WTC11 (cell line): ENCODE data around the gene FKBP5. TPM values are rescaled to one million over a fixed set of nuclear protein-coding genes. Genes with fewer than 3 reads are reported as not detected.
A peak's percentile ranks its signal among the peaks of the same experiment; 100 is the strongest.

ENCODE experiments used
- ATAC-seq: fragments of 200-7000 bp; cut with Tn5 transposase; 2 replicates; pipeline ENCODE4 v1.10.0; 2021; ENCODE audit warnings: mild to moderate bottlenecking, moderate library complexity
- CTCF ChIA-PET: fragments of 300-600 bp; sonication (Branson Sonifier 250); formaldehyde crosslinking; loops from one replicate; lab custom pipeline; 2021; ENCODE audit warnings: antibody characterized with exemption; lab: Charles Lee
- POLR2A ChIA-PET: fragments of 350-600 bp; sonication (Branson Sonifier 250); formaldehyde crosslinking; loops from one replicate; lab custom pipeline; 2021; ENCODE audit warnings: antibody characterized with exemption; lab: Charles Lee
- DNase-seq: peaks from one replicate; pipeline ENCODE4 v3.0.0; 2021; ENCODE audit warnings: low spot score
- H3K27ac Mint-ChIP-seq: 2 replicates; pipeline ENCODE4 v1.8.0; 2021; ENCODE audit warnings: mixed read lengths
- H3K27me3 Mint-ChIP-seq: 2 replicates; pipeline ENCODE4 v1.8.0; 2021; ENCODE audit warnings: low read depth, mild to moderate bottlenecking, moderate library complexity, mixed read lengths
- H3K36me3 Mint-ChIP-seq: 2 replicates; pipeline ENCODE4 v1.8.0; 2021; ENCODE audit warnings: mixed read lengths
- H3K4me1 Mint-ChIP-seq: 2 replicates; pipeline ENCODE4 v1.8.0; 2022; ENCODE audit warnings: mixed read lengths
- H3K4me3 Mint-ChIP-seq: 2 replicates; pipeline ENCODE4 v1.8.0; 2021; ENCODE audit warnings: mild to moderate bottlenecking, moderate library complexity, mixed read lengths
- H3K9me3 Mint-ChIP-seq: 2 replicates; pipeline ENCODE4 v1.8.0; 2021; ENCODE audit warnings: mixed read lengths
- ELF4 ChIP-seq: sonication (generic); formaldehyde crosslinking; IDR thresholded peaks from 2 replicates; pipeline ENCODE4 v1.8.1; 2022; ENCODE audit warnings: low read depth, mild to moderate bottlenecking, moderate library complexity, missing genetic modification reagents
- ESRRA ChIP-seq: sonication (generic); formaldehyde crosslinking; IDR thresholded peaks from 2 replicates; pipeline ENCODE4 v1.8.1; 2022; ENCODE audit warnings: mild to moderate bottlenecking, missing genetic modification reagents, borderline replicate concordance
- ETV6 ChIP-seq: sonication (generic); formaldehyde crosslinking; IDR thresholded peaks from 2 replicates; pipeline ENCODE4 v1.8.1; 2022; ENCODE audit warnings: mild to moderate bottlenecking, missing genetic modification reagents
- GABPB1 ChIP-seq: sonication (generic); formaldehyde crosslinking; IDR thresholded peaks from 2 replicates; pipeline ENCODE4 v1.8.1; 2023; ENCODE audit warnings: mild to moderate bottlenecking, missing genetic modification reagents
- GRHL2 ChIP-seq: fragments of 250-450 bp; sonication (Bioruptor Pico); IDR thresholded peaks from 2 replicates; pipeline ENCODE4 v1.8.0; 2022; ENCODE audit warnings: mild to moderate bottlenecking, moderate library complexity; ENCODE audit not compliant: insufficient replicate concordance, severe bottlenecking
- GTF2I ChIP-seq: fragments of 250-450 bp; sonication (Bioruptor Pico); conservative IDR thresholded peaks from 2 replicates; pipeline ENCODE4 v1.4.0; 2021; ENCODE audit warnings: mild to moderate bottlenecking
- PRRX2 ChIP-seq: fragments of 250-450 bp; sonication (Bioruptor Pico); IDR thresholded peaks from 2 replicates; pipeline ENCODE4 v1.8.0; 2021; ENCODE audit warnings: mild to moderate bottlenecking
- RELA ChIP-seq: sonication (generic); formaldehyde crosslinking; IDR thresholded peaks from 2 replicates; pipeline ENCODE4 v1.8.1; 2022; ENCODE audit warnings: missing genetic modification reagents, mild to moderate bottlenecking, borderline replicate concordance
- RORB ChIP-seq: fragments of 250-450 bp; sonication (Bioruptor Pico); IDR thresholded peaks from 2 replicates; pipeline ENCODE4 v1.9.0; 2021; ENCODE audit warnings: mild to moderate bottlenecking
- TEAD4 ChIP-seq: sonication (generic); formaldehyde crosslinking; IDR thresholded peaks from 2 replicates; pipeline ENCODE4 v1.8.0; 2022; ENCODE audit warnings: mild to moderate bottlenecking, missing genetic modification reagents
- TP53 ChIP-seq: sonication (generic); formaldehyde crosslinking; IDR thresholded peaks from 2 replicates; pipeline ENCODE4 v1.8.1; 2023; ENCODE audit warnings: mild to moderate bottlenecking, missing genetic modification reagents
- ZBTB21 ChIP-seq: sonication (generic); formaldehyde crosslinking; IDR thresholded peaks from 2 replicates; pipeline ENCODE4 v1.8.1; 2023; ENCODE audit warnings: mild to moderate bottlenecking, missing genetic modification reagents, borderline replicate concordance
- ZNF121 ChIP-seq: sonication (generic); formaldehyde crosslinking; IDR thresholded peaks from 2 replicates; pipeline ENCODE4 v1.8.0; 2023; ENCODE audit warnings: missing genetic modification reagents
- ZNF219 ChIP-seq: sonication (generic); formaldehyde crosslinking; IDR thresholded peaks from 2 replicates; pipeline ENCODE4 v1.8.0; 2023; ENCODE audit warnings: missing genetic modification reagents, mild to moderate bottlenecking, borderline replicate concordance
- ZNF423 ChIP-seq: fragments of 250-450 bp; sonication (Bioruptor Pico); IDR thresholded peaks from 2 replicates; pipeline ENCODE4 v2.1.2; 2022; ENCODE audit warnings: mild to moderate bottlenecking, moderate library complexity
- ZNF671 ChIP-seq: fragments of 250-450 bp; sonication (Bioruptor Pico); IDR thresholded peaks from 2 replicates; pipeline ENCODE4 v1.8.0; 2021; ENCODE audit warnings: mild to moderate bottlenecking
- total RNA-seq: library from RNA; stranded (reverse); gene quantifications from 3 replicates; pipeline ENCODE4 v1.2.3, GENCODE V29; 2021
- TF ChIP-seq, protein P1 (sequence below): sonication (generic); formaldehyde crosslinking; conservative IDR thresholded peaks from 2 replicates; pipeline ENCODE4 v1.8.1; 2023; ENCODE audit warnings: mild to moderate bottlenecking, low read depth, missing genetic modification reagents, moderate library complexity
- TF ChIP-seq, protein P2 (sequence below): sonication (generic); formaldehyde crosslinking; IDR thresholded peaks from 2 replicates; pipeline ENCODE4 v1.8.0; 2023; ENCODE audit warnings: missing genetic modification reagents
- TF ChIP-seq, protein P3 (sequence below): sonication (generic); formaldehyde crosslinking; IDR thresholded peaks from 2 replicates; pipeline ENCODE4 v1.8.0; 2022; ENCODE audit warnings: mild to moderate bottlenecking, missing genetic modification reagents
- TF ChIP-seq, protein P4 (sequence below): sonication (generic); formaldehyde crosslinking; IDR thresholded peaks from 2 replicates; pipeline ENCODE4 v1.8.1; 2022; ENCODE audit warnings: mild to moderate bottlenecking, missing genetic modification reagents, moderate library complexity, borderline replicate concordance
- TF ChIP-seq, protein P5 (sequence below): sonication (generic); formaldehyde crosslinking; IDR thresholded peaks from 2 replicates; pipeline ENCODE4 v1.8.0; 2022; ENCODE audit warnings: mild to moderate bottlenecking, missing genetic modification reagents

The FKBP5 gene
- total RNA-seq, 1 experiment from 2014 or later = 27.2 TPM

DNA sequence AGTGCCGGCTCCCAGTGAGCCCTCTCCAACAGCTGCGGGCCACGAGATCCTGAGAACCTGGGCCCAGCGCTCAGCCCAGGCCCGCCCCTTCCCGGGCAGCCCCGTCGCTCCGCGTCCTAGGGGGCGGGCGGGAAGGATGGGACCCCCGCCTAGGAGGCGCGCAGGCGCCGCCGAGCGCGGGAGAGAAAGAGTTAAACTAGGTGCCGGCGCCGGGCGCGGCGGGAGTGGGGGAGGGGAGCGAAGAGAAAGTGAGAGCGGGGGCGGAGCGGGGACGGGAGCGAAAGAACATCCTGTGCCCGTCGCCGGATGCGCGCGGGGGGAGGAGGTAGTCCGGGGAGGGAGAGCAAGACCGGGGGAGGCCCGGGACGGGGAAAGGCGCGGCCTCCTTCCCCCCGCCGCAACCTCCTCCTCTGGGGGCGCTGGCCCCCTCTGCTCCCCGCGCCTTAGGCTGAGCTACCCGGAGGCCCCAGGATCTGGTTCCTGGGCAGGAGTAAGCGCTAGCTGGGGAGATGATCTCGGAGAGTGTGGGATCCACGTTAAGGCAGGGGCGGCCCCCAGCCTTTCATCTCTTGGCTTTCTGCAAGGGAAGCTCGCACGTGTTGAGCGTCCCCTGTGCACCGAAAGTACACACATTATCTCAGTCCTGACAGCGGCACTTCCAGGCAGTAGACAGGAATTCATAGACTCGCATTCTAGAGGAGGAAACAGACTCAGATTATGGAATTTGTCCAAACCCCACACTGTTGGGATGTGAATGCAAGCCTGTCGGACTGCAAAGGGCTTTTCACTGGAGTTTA lies 43.2 kb upstream of the FKBP5 start (continued):
- TF ChIP-seq, protein P1, sequence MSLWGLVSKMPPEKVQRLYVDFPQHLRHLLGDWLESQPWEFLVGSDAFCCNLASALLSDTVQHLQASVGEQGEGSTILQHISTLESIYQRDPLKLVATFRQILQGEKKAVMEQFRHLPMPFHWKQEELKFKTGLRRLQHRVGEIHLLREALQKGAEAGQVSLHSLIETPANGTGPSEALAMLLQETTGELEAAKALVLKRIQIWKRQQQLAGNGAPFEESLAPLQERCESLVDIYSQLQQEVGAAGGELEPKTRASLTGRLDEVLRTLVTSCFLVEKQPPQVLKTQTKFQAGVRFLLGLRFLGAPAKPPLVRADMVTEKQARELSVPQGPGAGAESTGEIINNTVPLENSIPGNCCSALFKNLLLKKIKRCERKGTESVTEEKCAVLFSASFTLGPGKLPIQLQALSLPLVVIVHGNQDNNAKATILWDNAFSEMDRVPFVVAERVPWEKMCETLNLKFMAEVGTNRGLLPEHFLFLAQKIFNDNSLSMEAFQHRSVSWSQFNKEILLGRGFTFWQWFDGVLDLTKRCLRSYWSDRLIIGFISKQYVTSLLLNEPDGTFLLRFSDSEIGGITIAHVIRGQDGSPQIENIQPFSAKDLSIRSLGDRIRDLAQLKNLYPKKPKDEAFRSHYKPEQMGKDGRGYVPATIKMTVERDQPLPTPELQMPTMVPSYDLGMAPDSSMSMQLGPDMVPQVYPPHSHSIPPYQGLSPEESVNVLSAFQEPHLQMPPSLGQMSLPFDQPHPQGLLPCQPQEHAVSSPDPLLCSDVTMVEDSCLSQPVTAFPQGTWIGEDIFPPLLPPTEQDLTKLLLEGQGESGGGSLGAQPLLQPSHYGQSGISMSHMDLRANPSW (CRISPR knock-in tag) = no peak
- TF ChIP-seq TP53 (CRISPR knock-in tag) (no peak), GABPB1 (CRISPR knock-in tag) (peak; percentile 13), ZNF219 (no peak), ZNF121 (CRISPR knock-in tag) (no peak), GRHL2 (CRISPR knock-in tag) (no peak), PRRX2 (CRISPR knock-in tag) (0 out of 2 replicates have a peak, but pooled peaks have one; percentile 12), TEAD4 (no peak), ZNF671 (CRISPR knock-in tag) (no peak), GTF2I (CRISPR knock-in tag) (no peak), RELA (no peak), ZNF423 (CRISPR knock-in tag) (peak; percentile 97), ELF4 (CRISPR knock-in tag) (0 out of 2 replicates have a peak, but pooled peaks have one; percentile 17), RORB (CRISPR knock-in tag) (no peak), ESRRA (CRISPR knock-in tag) (no peak), ETV6 (CRISPR knock-in tag) (peak; percentile 59; the same call in 1 of the 2 replicates), ZBTB21 (CRISPR knock-in tag) (no peak)
- TF ChIP-seq, protein P2, sequence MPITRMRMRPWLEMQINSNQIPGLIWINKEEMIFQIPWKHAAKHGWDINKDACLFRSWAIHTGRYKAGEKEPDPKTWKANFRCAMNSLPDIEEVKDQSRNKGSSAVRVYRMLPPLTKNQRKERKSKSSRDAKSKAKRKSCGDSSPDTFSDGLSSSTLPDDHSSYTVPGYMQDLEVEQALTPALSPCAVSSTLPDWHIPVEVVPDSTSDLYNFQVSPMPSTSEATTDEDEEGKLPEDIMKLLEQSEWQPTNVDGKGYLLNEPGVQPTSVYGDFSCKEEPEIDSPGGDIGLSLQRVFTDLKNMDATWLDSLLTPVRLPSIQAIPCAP (CRISPR knock-in tag) = 0 out of 2 replicates have a peak, but pooled peaks have one; percentile 17
- TF ChIP-seq, protein P3, sequence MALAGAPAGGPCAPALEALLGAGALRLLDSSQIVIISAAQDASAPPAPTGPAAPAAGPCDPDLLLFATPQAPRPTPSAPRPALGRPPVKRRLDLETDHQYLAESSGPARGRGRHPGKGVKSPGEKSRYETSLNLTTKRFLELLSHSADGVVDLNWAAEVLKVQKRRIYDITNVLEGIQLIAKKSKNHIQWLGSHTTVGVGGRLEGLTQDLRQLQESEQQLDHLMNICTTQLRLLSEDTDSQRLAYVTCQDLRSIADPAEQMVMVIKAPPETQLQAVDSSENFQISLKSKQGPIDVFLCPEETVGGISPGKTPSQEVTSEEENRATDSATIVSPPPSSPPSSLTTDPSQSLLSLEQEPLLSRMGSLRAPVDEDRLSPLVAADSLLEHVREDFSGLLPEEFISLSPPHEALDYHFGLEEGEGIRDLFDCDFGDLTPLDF (CRISPR knock-in tag) = peak; percentile 45; the same call in 1 of the 2 replicates
- TF ChIP-seq, protein P4, sequence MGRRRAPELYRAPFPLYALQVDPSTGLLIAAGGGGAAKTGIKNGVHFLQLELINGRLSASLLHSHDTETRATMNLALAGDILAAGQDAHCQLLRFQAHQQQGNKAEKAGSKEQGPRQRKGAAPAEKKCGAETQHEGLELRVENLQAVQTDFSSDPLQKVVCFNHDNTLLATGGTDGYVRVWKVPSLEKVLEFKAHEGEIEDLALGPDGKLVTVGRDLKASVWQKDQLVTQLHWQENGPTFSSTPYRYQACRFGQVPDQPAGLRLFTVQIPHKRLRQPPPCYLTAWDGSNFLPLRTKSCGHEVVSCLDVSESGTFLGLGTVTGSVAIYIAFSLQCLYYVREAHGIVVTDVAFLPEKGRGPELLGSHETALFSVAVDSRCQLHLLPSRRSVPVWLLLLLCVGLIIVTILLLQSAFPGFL (CRISPR knock-in tag) = no peak
- TF ChIP-seq, protein P5, sequence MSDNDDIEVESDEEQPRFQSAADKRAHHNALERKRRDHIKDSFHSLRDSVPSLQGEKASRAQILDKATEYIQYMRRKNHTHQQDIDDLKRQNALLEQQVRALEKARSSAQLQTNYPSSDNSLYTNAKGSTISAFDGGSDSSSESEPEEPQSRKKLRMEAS (CRISPR knock-in tag) = peak; percentile 71

DNA sequence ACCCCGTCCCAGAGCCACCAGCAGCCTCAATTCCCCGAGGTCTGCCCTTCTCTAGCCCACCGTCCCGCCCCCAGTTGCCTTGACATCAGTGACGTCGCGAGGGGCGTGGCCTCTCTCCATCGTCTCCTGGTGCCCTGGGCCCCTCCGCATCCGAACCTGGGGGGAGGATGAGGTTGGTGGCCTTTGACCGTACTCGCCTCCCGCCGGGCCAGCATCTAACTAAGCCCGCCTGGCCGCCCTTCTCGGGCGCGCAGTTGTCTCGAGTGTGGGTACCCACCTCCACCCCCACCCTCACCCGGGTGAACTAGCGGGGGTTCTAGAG lies 42.7 kb upstream of the FKBP5 start:
- 0 out of 2 replicates have a peak, but pooled peaks have one; percentile 6 for TF ChIP-seq ETV6 (CRISPR knock-in tag)
- 0 out of 2 replicates have a peak, but pooled peaks have one; percentile 8 for TF ChIP-seq GABPB1 (CRISPR knock-in tag)
- no peak for TF ChIP-seq GTF2I (CRISPR knock-in tag)
- ChIA-PET CTCF (interaction anchor here (0.9 to 1.9 kb wide), 2 partner anchors 8 to 147 kb away, joined by 3 to 11 read pairs; no protein-coding TSS in a partner anchor), POLR2A (interaction anchor here (1.7 kb wide), 1 partner anchor 13 kb away, joined by 8 read pairs; no protein-coding TSS in a partner anchor)
- no peaks in the 10 kb centered on the region for H3K9me3 Mint-ChIP-seq
- H3K36me3 Mint-ChIP-seq = no peaks in the 10 kb centered on the region
- H3K4me3 Mint-ChIP-seq = peak overlapping the region; percentile 81
- ATAC-seq = peak; percentile 62
- peaks cover 63% of the 10 kb centered on the region for H3K4me1 Mint-ChIP-seq
- DNase-seq = peak; percentile 99
- peaks cover 17% of the 10 kb centered on the region for H3K27me3 Mint-ChIP-seq
- H3K27ac Mint-ChIP-seq = peak overlapping the region; percentile 68
